ENCODE measurements around the gene PKHD1. TPM values are rescaled to one million over a fixed set of nuclear protein-coding genes. Genes with fewer than 3 reads are reported as not detected.
A peak's percentile ranks its signal among the peaks of the same experiment; 100 is the strongest.

PKHD1 gene
- total RNA-seq, 2 donors from 2014 or later: not detected

DNA sequence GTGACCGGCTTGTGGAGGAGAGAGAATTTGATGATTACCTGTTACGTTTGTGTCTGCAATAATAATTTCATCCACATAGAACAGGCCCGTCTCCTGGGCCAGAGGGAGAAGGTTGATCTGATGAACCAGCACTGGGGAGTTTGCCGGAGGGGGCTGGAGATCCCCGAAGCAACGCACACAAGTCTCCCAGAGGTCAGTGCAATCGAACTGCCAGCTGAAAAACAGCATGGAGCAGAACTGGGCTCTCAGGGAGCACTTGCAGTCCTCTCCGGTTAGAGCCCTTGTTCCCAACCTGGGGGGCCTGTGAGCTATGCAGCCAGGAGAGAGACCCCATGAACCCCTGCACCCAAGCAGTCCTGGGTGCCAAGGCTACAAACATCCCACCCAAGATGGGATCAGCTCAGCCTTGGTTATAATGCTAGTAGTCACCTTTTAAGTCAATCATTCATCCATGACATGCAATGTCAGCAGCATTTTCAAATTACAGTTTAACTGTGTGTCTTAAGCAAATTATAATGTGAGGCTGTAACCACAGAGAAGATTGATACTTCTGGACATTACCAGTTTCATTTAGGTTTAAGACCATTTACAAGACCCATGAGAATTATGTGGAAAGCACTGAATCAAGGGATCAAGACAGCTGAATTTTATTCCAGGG lies 34.2 kb downstream of the PKHD1 start:
- TF ChIP-seq, protein P1, sequence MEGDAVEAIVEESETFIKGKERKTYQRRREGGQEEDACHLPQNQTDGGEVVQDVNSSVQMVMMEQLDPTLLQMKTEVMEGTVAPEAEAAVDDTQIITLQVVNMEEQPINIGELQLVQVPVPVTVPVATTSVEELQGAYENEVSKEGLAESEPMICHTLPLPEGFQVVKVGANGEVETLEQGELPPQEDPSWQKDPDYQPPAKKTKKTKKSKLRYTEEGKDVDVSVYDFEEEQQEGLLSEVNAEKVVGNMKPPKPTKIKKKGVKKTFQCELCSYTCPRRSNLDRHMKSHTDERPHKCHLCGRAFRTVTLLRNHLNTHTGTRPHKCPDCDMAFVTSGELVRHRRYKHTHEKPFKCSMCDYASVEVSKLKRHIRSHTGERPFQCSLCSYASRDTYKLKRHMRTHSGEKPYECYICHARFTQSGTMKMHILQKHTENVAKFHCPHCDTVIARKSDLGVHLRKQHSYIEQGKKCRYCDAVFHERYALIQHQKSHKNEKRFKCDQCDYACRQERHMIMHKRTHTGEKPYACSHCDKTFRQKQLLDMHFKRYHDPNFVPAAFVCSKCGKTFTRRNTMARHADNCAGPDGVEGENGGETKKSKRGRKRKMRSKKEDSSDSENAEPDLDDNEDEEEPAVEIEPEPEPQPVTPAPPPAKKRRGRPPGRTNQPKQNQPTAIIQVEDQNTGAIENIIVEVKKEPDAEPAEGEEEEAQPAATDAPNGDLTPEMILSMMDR (IDR thresholded peaks at IDR 0.05): no peak
- H3K36me3 ChIP-seq: no peaks in the 10 kb centered on the region
- no peak overlapping the region for H3K4me3 ChIP-seq
- no peaks in the 10 kb centered on the region for H3K4me1 ChIP-seq
- H3K27me3 ChIP-seq: no peaks in the 10 kb centered on the region
- no peak for DNase-seq (ENCODE audit: low spot score)
- no peak overlapping the region for H3K27ac ChIP-seq
- no peaks in the 10 kb centered on the region for H3K9me3 ChIP-seq

DNA sequence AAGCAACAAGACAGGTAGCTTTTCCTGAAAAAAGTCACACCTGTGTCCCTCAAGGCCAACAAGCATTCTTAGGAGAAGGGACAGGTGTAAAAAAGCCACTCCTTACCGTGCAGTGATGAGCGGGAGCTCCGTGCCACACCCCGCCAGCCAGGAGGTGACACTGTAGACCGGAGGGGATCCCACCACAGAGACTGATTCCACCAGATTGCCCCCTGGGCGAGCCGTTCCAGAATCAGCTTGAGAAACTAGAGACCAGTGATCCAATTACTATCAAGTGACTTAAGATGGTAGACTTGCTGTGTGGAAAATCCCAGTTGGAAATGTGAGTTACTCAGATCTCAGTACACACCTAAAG lies 37.4 kb downstream of the PKHD1 start:
- TF ChIP-seq, protein P1 (IDR thresholded peaks at IDR 0.05): no peak
- no peaks in the 10 kb centered on the region for H3K4me1 ChIP-seq
- no peak overlapping the region for H3K27ac ChIP-seq
- no peaks in the 10 kb centered on the region for H3K36me3 ChIP-seq
- H3K27me3 ChIP-seq: no peaks in the 10 kb centered on the region
- no peak for DNase-seq (ENCODE audit: low spot score)
- H3K4me3 ChIP-seq: no peak overlapping the region
- no peaks in the 10 kb centered on the region for H3K9me3 ChIP-seq

DNA sequence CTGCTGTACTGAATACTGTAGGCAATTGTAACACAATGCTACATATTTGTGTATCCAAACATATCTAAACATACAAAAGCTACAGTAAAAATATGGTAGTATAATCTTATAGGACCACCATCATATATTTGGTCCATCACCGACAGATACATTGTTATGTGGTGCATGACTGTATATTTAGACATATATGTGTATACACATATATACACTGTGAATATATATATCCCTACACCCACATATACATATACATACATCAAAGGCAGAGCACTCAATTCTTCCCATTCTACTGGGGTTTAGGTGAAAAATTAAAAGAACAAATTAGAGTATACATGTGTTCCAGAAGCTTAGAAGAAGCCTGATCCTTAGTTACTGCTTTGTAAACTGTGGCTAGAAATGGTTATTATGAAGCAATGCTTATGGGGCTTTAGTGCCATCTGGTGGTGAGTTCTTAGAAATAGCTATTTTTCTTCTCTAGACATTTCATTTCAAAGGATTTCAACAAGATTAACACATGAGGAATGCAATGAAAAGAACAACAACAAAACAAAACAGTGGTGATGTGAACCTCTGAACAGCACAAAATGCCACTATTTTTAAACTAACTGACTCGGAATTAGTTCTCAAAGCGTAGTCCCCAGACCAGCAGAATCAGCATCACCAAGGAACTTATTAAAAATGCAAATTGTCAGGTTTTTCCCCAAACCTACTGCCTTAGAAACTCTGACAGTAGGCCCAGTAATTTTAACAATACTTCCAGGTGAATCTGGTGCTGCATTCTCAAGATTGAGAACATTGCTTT lies 38.0 kb downstream of the PKHD1 start:
- no peak for DNase-seq (ENCODE audit: low spot score)
- H3K27me3 ChIP-seq: no peaks in the 10 kb centered on the region
- H3K27ac ChIP-seq: no peak overlapping the region
- TF ChIP-seq, protein P1 (IDR thresholded peaks at IDR 0.05): peak in 1 of 2 donors; percentile 68
- H3K9me3 ChIP-seq: no peaks in the 10 kb centered on the region
- no peak overlapping the region for H3K4me3 ChIP-seq
- H3K36me3 ChIP-seq: no peaks in the 10 kb centered on the region
- H3K4me1 ChIP-seq: no peaks in the 10 kb centered on the region

DNA sequence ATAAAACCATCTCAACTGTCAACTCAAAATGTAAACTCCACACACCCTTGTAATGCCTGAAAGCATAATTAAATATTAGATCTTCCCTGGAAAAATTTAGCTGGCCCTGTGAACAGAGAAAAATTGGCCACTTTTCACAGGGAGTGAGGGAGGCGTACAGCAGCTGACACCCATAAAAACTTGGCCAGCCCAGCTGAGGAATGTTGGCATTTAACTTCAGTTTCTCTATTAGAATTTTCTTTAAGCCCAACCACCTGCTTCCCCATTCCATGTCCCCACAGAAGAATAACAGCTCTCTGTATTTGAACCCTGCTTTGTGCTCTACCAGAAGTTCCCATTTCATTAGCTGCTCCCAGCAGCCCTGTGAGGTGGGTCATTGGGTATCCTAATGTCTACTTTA lies 41.0 kb downstream of the PKHD1 start:
- no peak overlapping the region for H3K4me3 ChIP-seq
- no peak overlapping the region for H3K27ac ChIP-seq
- H3K27me3 ChIP-seq: no peaks in the 10 kb centered on the region
- H3K36me3 ChIP-seq: no peaks in the 10 kb centered on the region
- TF ChIP-seq, protein P1 (IDR thresholded peaks at IDR 0.05): no peak
- H3K9me3 ChIP-seq: no peaks in the 10 kb centered on the region
- DNase-seq (ENCODE audit: low spot score): no peak
- H3K4me1 ChIP-seq: no peaks in the 10 kb centered on the region

DNA sequence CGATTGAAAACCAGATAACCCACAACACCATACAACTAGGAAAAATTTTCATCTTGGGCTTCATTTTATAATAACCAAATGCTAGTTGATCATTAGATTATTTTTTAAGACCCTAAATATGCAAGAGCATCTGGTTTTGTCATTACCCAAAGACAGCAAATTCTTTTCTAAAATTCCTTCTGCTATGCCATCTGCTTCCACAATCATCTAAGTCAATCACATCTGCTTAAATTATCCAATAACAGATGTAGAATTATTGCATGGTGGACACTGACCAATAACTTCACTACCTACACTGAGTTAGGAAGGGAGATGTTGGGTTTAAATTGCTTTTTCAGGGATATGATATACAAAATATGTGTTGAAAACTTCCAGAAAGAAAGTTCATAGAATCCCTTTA lies 41.9 kb downstream of the PKHD1 start:
- Histone ChIP-seq H3K36me3 (no peaks in the 10 kb centered on the region), H3K4me3 (no peak overlapping the region), H3K27me3 (no peaks in the 10 kb centered on the region), H3K27ac (no peak overlapping the region), H3K9me3 (no peaks in the 10 kb centered on the region), H3K4me1 (no peaks in the 10 kb centered on the region)
- TF ChIP-seq, protein P1 (IDR thresholded peaks at IDR 0.05): no peak
- DNase-seq (ENCODE audit: low spot score): no peak

Data from right atrium auricular region (tissue), 2 donors.